ENCODE data around the gene DOCK9. TPM values are rescaled to one million over a fixed set of nuclear protein-coding genes. Genes with fewer than 3 reads are reported as not detected.

DOCK9 gene
- total RNA-seq = 204 TPM

GRCh38 chr13:98977568-98978265 lies at the start of gene DOCK9:
TSS of gene DOCK9 (minus strand) at chr13:98978064. CDS start at chr13:98977909, 155 bp downstream.
- peak; percentile 94 for ATAC-seq
- intact Hi-C loops (cut with DNase I) = no loop called here
- DNase-seq (ENCODE audit: low spot score) = peak; percentile 72

DNA sequence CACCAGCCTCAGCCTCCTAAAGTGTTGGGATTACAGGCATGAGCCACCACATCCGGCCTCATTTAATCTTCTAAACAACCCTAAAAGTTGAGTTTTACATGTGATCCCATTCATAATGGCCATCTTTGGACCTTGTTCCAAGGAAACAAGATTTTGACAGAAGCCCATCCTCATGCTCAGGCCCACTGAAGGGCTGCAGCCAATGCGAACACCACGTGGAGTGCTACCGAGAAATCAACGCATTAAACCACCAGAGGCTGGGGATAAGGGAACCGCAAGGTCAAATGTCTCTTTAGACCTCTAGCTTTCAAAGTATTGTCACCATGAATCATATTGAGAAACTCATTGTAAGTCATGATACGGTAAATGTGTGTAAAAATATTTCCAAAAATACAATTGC lies 49.4 kb upstream of the DOCK9 start:
- DNase-seq (ENCODE audit: low spot score) = no peak
- intact Hi-C loops (cut with DNase I) = no loop called here
- ATAC-seq = no peak

GRCh38 chr13:99022941-99023340 lies 45.1 kb upstream of the DOCK9 start:
- no peak for ATAC-seq
- intact Hi-C loops (cut with DNase I) = no loop called here
- no peak for DNase-seq (ENCODE audit: low spot score)

DNA sequence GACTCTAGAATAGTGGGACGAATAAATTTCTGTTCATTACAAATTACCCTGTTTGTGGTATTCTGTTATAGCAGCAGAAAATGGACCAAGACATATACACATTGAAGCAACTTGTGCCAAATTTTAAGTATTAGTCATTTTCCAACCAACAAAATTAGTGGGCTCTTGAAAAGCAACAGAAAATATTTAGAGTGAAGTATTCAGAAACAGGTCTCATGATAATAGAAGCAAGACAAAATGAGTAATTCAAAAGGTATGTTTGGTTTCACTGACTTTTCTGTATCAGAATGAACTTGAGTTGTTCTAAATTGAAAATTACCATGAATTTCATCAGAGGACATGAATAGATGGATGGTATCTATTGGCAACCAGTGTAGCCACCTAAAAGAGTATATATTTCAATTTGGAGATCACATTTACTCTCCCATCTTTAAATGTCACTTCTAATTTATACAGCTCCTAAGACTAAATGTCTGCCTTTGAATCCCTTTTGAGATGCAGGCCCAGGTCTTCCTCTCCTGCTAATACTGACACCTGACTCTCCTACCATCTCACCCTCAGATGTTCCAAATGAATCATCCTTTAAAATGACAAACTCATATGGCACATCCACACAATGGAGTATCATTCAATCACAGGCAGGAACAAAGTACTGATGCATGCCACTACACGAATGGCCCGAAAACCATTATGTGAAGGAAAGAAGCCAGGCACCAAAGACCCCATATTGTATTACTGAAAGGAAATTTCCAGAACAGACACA lies 40.7 kb upstream of the DOCK9 start:
- ATAC-seq (no peak), DNase-seq (ENCODE audit: low spot score) (no peak)
- intact Hi-C loops (cut with DNase I) = no loop called here

- peak; percentile 28 for ATAC-seq
- no peak for DNase-seq (ENCODE audit: low spot score)
- intact Hi-C loops (cut with DNase I) = no loop called here
These were observed 38.0 kb upstream of the DOCK9 start for GRCh38 chr13:99015606-99016490.

DNA sequence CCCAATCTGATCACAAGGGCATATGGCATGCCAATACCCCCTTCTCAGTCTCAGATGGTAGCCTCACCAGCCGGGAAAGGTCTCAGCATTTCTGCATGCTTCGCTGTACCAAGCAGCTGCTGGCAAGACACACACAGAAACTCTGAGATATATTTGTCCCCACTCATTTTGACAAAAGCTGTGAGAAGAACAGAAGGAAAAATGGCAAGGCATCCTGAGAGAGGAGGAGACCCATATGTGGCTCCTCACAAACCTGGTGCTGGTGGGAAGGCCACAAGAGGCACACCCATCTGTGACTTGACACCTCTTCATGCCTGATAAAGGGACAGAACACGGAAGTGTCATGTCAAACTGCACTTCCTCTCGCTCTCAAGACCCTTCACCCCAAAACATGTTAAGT lies 36.7 kb upstream of the DOCK9 start:
- no peak for ATAC-seq

DNA sequence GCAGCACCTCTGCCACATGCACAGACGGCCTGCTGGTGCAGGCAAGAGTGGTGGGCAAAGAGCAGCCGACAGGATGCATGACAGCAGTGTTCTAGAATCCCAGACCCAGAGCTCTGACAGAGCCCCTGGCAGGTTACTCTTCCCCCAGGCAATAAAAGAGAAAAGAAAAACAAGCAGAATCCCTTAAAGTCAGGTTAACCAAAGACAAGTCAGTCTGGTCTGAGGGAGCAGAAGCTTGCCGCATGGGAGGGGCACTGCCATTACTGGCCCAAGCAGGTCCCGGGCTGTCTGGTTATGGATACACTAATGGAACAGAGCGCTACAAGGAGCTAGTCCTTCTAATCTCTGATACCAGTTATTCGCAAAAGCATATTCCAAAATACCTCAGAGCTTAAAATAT lies 36.1 kb upstream of the DOCK9 start:
- intact Hi-C loops (cut with DNase I) = no loop called here
- ATAC-seq = no peak

More for the DNA sequence above, 36.7 kb upstream of the DOCK9 start:
- no peak for DNase-seq (ENCODE audit: low spot score)
- intact Hi-C loops (cut with DNase I) = no loop called here

GRCh38 chr13:99012539-99012938 lies 34.7 kb upstream of the DOCK9 start:
- ATAC-seq = no peak
- no peak for DNase-seq (ENCODE audit: low spot score)
- intact Hi-C loops (cut with DNase I) = no loop called here

More for the DNA sequence above, 36.1 kb upstream of the DOCK9 start:
- no peak for DNase-seq (ENCODE audit: low spot score)

- DNase-seq (ENCODE audit: low spot score) = no peak
- intact Hi-C loops (cut with DNase I) = no loop called here
- ATAC-seq = no peak
These were observed 32.2 kb upstream of the DOCK9 start for GRCh38 chr13:99009987-99010551.

GRCh38 chr13:99008577-99008976 lies 30.7 kb upstream of the DOCK9 start:
- DNase-seq (ENCODE audit: low spot score) (no peak), ATAC-seq (no peak)

DNA sequence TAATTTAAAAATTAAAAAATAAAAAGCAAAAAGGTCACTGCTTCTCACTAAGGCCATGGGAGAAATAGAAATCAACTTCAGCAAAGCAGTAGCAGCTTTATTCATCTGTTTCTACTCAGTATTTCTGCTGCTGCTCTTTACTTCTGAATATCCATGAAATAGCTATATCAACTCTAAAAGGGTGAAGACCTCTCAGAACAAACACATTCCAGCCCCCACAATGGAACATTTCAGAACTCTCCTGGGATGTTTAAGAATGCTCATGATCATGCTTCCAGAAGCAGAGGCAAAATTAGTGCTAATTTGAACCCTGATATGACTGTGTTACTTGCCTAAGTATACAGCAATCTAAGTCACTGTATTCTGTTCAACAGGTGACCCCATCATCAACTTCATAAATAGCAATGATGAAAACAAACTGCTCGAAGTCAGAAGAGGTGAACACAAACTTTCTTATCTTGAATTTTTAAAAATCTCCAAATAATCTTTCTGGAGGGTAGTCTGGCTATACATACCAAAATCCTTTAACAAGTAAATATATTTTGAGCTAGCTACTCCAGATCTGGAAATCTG lies 29.6 kb upstream of the DOCK9 start:
- DNase-seq (ENCODE audit: low spot score) = no peak
- intact Hi-C loops (cut with DNase I) = no loop called here
- peak; percentile 59 for ATAC-seq

More at GRCh38 chr13:99008577-99008976, 30.7 kb upstream of the DOCK9 start:
- intact Hi-C loops (cut with DNase I) = no loop called here

DNA sequence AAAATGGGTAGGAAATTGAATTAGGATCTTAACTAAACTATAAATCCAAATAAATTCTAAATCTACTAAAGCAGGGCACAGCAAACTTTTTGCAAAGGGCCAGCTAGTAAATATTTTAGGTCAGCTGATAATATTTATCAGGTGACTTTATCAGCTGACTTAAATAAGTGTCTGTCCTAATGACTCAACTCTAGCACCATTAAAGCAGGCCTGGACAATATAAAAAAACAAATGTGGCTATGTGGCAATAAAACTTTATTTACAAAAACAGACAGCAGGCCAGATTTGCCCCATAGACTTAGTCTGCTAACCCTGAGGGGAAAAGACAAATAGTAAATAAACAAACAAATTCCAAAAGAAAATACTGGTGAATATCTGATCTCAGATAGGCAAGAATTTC lies 27.7 kb upstream of the DOCK9 start:
- intact Hi-C loops (cut with DNase I) = no loop called here
- ATAC-seq (no peak), DNase-seq (ENCODE audit: low spot score) (no peak)

DNA sequence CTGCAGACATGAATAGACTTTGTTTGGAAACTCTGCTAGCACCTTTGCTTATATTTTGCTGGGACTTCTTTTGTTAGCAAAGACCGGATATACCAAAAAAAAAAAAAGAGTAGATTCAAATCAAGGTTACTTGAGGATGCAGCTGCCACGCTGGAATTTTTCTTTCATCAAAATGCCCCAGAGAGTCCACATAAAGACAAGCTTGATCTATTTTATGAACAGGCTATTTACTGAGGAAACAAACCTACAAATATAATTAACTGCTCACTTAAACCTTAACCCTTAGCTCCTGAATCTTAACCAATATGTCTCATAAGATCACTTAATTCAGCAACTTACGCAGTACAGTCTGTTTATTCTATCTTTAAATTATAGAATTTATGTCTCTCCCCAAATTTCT lies 27.1 kb upstream of the DOCK9 start:
- intact Hi-C loops (cut with DNase I) = no loop called here
- ATAC-seq = no peak
- no peak for DNase-seq (ENCODE audit: low spot score)

DNA sequence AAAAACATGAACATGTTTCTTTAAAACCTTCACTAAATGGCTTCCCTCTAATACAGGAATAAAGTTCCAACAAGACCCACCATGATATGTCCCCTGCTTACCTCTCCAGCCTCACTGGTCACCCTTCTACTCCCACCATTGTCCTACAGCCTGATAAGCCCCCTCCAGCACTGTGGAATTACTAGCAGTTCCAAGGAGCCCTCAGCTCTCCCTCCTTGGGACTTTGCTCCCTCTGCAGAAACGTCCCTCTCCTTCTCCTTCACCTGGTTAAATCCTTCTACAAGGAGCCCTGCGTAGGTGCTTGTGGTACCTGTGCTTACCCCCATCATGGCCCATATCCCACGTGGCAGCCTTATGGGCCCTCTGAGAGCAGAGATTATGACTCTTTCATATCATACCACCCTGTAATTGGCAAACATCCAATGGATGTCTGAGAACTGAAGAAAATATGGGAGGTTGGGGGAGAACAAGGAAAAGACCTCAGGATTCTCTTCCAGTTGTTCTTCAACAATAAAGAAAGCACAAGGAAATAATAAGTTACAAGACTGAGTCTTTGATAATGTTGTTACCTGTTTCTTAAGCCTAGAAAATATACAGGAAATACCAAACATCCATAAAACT lies 26.1 kb upstream of the DOCK9 start:
- ATAC-seq = no peak
- intact Hi-C loops (cut with DNase I) = no loop called here

DNA sequence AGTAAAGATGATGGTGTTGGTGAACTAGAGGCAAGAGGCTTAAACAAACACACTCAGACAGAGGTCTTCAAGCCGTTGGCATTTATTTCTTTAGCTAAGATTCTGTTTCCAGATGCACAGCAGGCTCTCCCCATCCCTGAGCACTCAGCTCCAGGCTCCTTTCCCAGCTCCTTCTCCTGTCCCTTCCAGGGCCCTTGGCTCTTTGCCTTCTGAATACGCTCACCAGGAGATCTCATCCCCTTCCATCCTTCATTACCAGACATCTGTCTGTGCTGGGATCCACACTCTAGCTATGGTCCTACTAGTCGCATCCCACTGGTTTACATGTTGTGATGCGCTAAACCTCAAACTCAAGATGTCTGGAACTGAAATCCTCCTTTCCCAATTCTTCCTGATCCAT lies 25.3 kb upstream of the DOCK9 start:
- intact Hi-C loops (cut with DNase I) = no loop called here
- ATAC-seq (no peak), DNase-seq (ENCODE audit: low spot score) (no peak)

More for the DNA sequence above, 26.1 kb upstream of the DOCK9 start:
- no peak for DNase-seq (ENCODE audit: low spot score)

- intact Hi-C loops (cut with DNase I) = no loop called here
- ATAC-seq = no peak
- no peak for DNase-seq (ENCODE audit: low spot score)
These were observed 24.4 kb upstream of the DOCK9 start for GRCh38 chr13:99002172-99002710.

DNA sequence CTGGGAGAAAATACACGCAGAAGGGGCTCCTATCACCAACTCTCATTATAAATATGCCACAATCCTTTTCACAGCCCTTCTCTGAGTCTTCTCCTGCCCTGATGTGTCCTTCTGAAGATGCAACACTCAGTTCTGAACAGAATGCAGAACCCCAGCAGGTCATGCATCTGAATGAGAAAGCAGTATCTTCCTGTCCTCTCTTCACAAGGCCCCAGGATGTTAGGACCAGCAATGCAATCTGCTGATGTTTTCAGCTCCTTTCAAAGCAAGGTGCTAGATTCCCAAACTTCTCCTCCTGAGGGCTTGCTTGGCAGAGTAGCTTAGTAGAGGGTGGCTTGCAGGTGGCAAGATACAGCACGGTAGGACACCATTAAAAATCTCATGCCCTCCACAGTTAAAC lies 22.3 kb upstream of the DOCK9 start:
- DNase-seq (ENCODE audit: low spot score) (no peak), ATAC-seq (no peak)
- intact Hi-C loops (cut with DNase I) = no loop called here

DNA sequence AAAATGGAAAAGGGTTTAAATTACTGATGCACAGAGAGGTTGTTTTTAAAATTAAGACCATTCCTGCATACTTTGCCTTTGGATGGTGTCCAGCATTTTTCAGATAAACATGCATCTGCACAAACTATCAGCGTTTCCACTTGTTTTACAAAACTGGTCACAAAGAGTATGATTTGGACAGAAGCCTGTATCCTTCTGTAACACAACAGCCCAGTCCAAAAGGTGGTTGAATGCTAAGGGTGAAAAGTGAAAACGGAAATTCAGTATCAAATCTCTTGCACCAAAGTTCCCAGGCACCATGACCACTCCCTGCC lies 21.7 kb upstream of the DOCK9 start:
- intact Hi-C loops (cut with DNase I) = no loop called here
- no peak for DNase-seq (ENCODE audit: low spot score)
- peak; percentile 6 for ATAC-seq

Data from sciatic nerve (tissue), 2 donors.